HepG2 (cell line): ENCODE results near the gene NCS1. TPM values are rescaled to one million over a fixed set of nuclear protein-coding genes. Genes with fewer than 3 reads are reported as not detected.

ENCODE experiments used
- ATAD3A ChIP-seq: sonication (generic); formaldehyde crosslinking; IDR thresholded peaks from 2 replicates; pipeline ENCODE4 v1.4.0; 2020; ENCODE audit warnings: missing genetic modification reagents
- CSRNP1 ChIP-seq: sonication (generic); formaldehyde crosslinking; IDR thresholded peaks from 2 replicates; pipeline ENCODE4 v1.8.1; 2023; ENCODE audit warnings: mild to moderate bottlenecking, missing genetic modification reagents
- DMTF1 ChIP-seq: sonication (generic); formaldehyde crosslinking; IDR thresholded peaks from 2 replicates; pipeline ENCODE4 v1.4.0; 2020; ENCODE audit warnings: mild to moderate bottlenecking, missing genetic modification reagents
- FOXA3 ChIP-seq: IDR thresholded peaks from 2 replicates; pipeline ENCODE4 v1.6.1; 2016; ENCODE audit warnings: missing genetic modification reagents, missing compliant biosample characterization
- KLF13 ChIP-seq: sonication (generic); formaldehyde crosslinking; IDR thresholded peaks from 2 replicates; pipeline ENCODE4 v1.4.0; 2020; ENCODE audit warnings: mild to moderate bottlenecking, missing genetic modification reagents
- MZF1 ChIP-seq: sonication (generic); formaldehyde crosslinking; IDR thresholded peaks from 2 replicates; pipeline ENCODE4 v1.8.1; 2023; ENCODE audit warnings: mild to moderate bottlenecking, missing genetic modification reagents, borderline replicate concordance
- NCOA1 ChIP-seq: sonication (generic); formaldehyde crosslinking; IDR thresholded peaks from 2 replicates; pipeline ENCODE4 v1.9.0; 2021; ENCODE audit warnings: missing genetic modification reagents
- NFYC ChIP-seq: IDR thresholded peaks from 2 replicates; pipeline ENCODE4 v1.6.1; 2016; ENCODE audit warnings: missing genetic modification reagents, missing compliant biosample characterization
- SMAD1 ChIP-seq: sonication (generic); formaldehyde crosslinking; IDR thresholded peaks from 2 replicates; pipeline ENCODE4 v1.4.0; 2020; ENCODE audit warnings: missing genetic modification reagents, low read depth, mild to moderate bottlenecking, borderline replicate concordance
- SP2 ChIP-seq: sonication (generic); formaldehyde crosslinking; IDR thresholded peaks from 2 replicates; pipeline ENCODE4 v1.5.1; 2020; ENCODE audit warnings: mild to moderate bottlenecking, missing genetic modification reagents
- SRSF9 ChIP-seq: fragments of 200-400 bp; formaldehyde crosslinking; IDR thresholded peaks from 2 replicates; pipeline ENCODE4 v1.6.1; 2018; ENCODE audit warnings: borderline replicate concordance, mild to moderate bottlenecking, low read depth, low read length; ENCODE audit not compliant: insufficient read depth, poor library complexity, severe bottlenecking
- SUZ12 ChIP-seq: fragments of 150-350 bp; IDR thresholded peaks from 2 replicates; pipeline ENCODE4 v1.6.1; 2014; ENCODE audit warnings: low read depth, low read length
- TCF7 ChIP-seq: sonication (generic); IDR thresholded peaks from 2 replicates; pipeline ENCODE4 v1.6.1; 2016; ENCODE audit warnings: antibody characterized with exemption, low read depth
- TRAFD1 ChIP-seq: sonication (generic); formaldehyde crosslinking; IDR thresholded peaks from 2 replicates; pipeline ENCODE4 v1.5.1; 2020; ENCODE audit warnings: missing genetic modification reagents, mild to moderate bottlenecking, borderline replicate concordance
- XRCC5 ChIP-seq: fragments of 200-400 bp; formaldehyde crosslinking; optimal IDR thresholded peaks from 2 replicates; pipeline ENCODE3; 2017; ENCODE audit warnings: mild to moderate bottlenecking, low read length
- ZBTB1 ChIP-seq: sonication (generic); formaldehyde crosslinking; IDR thresholded peaks from 2 replicates; pipeline ENCODE4 v1.4.0; 2020; ENCODE audit warnings: missing genetic modification reagents, borderline replicate concordance
- ZBTB34 ChIP-seq: sonication (generic); formaldehyde crosslinking; IDR thresholded peaks from 2 replicates; pipeline ENCODE4 v1.8.0; 2022; ENCODE audit warnings: mild to moderate bottlenecking, missing genetic modification reagents
- ZBTB44 ChIP-seq: sonication (generic); formaldehyde crosslinking; IDR thresholded peaks from 2 replicates; pipeline ENCODE4 v1.4.0; 2020; ENCODE audit warnings: missing genetic modification reagents
- ZFP62 ChIP-seq: sonication (generic); formaldehyde crosslinking; IDR thresholded peaks from 2 replicates; pipeline ENCODE4 v1.4.0; 2020; ENCODE audit warnings: missing genetic modification reagents
- ZNF260 ChIP-seq: sonication (generic); formaldehyde crosslinking; IDR thresholded peaks from 2 replicates; pipeline ENCODE4 v1.4.0; 2020; ENCODE audit warnings: missing genetic modification reagents, low read depth, mild to moderate bottlenecking, borderline replicate concordance
- ZNF33A ChIP-seq: sonication (generic); formaldehyde crosslinking; IDR thresholded peaks from 2 replicates; pipeline ENCODE4 v1.5.1; 2020; ENCODE audit warnings: missing genetic modification reagents, mild to moderate bottlenecking, moderate library complexity, borderline replicate concordance
- polyA plus RNA-seq, 8 experiments: library from polyadenylated mRNA; depleted of rRNA in 3 of 8; stranded (reverse) in 7 of 8; unstranded in 1 of 8; fragments of >200 nt; fragmentation: Illumina TruSeq in 4 of 8; extraction: Trizol in 4 of 8; gene quantifications; 2 replicates each; pipeline versions ENCODE4 v1.2.1 to v1.2.3, GENCODE V29; 2011 to 2016; ENCODE audit warnings: low read depth in 4 of 8, missing spikeins in 1 of 8, mixed read lengths in 1 of 8; ENCODE audit not compliant: insufficient read depth in 1 of 8
- total RNA-seq, 5 experiments: library from RNA; depleted of rRNA; stranded (reverse); fragments of >200 nt; fragmentation: Illumina TruSeq; extraction: Trizol; gene quantifications; 2 replicates each; pipeline ENCODE4 v1.2.3, GENCODE V29; 2016; ENCODE audit warnings: low read depth in 1 of 5

NCS1 gene
- total and polyA plus RNA-seq, 2 of the 13 experiments (the other 11 are each of a cell fraction or from before 2014, with no cell fraction given): 4.7 to 6.1 TPM

GRCh38 chr9:130235558-130236435, 63.6 kb downstream of the NCS1 start (continued):
- TF ChIP-seq DMTF1 (CRISPR knock-in tag) (no peak), MZF1 (CRISPR knock-in tag) (no peak), ATAD3A (CRISPR knock-in tag) (no peak), NCOA1 (CRISPR knock-in tag) (no peak), ZBTB1 (CRISPR knock-in tag) (no peak), ZFP62 (CRISPR knock-in tag) (no peak), TRAFD1 (CRISPR knock-in tag) (no peak), TCF7 (no peak), ZNF33A (CRISPR knock-in tag) (no peak), SUZ12 (no peak), ZNF260 (CRISPR knock-in tag) (no peak), XRCC5 (peak; percentile 78), SRSF9 (no peak), KLF13 (CRISPR knock-in tag) (no peak), ZBTB44 (CRISPR knock-in tag) (no peak), NFYC (no peak), SMAD1 (no peak), ZBTB34 (CRISPR knock-in tag) (no peak), FOXA3 (no peak), CSRNP1 (CRISPR knock-in tag) (no peak), SP2 (CRISPR knock-in tag) (no peak)
